ENCODE results near the gene KCNMA1.

DNA sequence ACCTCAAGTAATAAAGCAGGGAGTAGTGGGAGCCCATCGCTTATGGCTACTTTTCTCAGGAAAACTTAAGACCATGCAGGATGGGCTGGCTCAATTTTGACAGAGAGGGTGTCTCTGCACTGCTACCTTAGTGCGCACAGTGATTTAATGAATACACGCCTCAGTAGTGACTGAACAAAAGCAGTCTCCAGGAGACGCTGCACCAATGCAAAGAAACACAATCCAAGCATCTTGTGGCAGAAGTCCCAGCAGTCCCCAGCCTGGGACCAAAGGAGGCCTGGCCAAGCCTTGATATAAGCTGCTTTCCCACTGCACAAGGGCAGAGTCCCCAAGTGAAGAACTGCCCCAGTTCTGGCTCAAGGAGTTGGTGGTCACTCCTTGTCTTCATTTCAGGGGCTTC is 368.9 kb downstream of the KCNMA1 start:
- TF ChIP-seq, protein P1, sequence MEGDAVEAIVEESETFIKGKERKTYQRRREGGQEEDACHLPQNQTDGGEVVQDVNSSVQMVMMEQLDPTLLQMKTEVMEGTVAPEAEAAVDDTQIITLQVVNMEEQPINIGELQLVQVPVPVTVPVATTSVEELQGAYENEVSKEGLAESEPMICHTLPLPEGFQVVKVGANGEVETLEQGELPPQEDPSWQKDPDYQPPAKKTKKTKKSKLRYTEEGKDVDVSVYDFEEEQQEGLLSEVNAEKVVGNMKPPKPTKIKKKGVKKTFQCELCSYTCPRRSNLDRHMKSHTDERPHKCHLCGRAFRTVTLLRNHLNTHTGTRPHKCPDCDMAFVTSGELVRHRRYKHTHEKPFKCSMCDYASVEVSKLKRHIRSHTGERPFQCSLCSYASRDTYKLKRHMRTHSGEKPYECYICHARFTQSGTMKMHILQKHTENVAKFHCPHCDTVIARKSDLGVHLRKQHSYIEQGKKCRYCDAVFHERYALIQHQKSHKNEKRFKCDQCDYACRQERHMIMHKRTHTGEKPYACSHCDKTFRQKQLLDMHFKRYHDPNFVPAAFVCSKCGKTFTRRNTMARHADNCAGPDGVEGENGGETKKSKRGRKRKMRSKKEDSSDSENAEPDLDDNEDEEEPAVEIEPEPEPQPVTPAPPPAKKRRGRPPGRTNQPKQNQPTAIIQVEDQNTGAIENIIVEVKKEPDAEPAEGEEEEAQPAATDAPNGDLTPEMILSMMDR (IDR thresholded peaks at IDR 0.05 in 8 of 11, conservative IDR thresholded peaks at IDR 0.05 in 3 of 11), result no peak
- TF ChIP-seq POLR2A (IDR thresholded peaks at IDR 0.05) (no peak), POLR2AphosphoS5 (IDR thresholded peaks at IDR 0.05) (no peak)
